Large intestine (tissue), 3 donors: ENCODE data around the gene SLC29A3. TPM values are rescaled to one million over a fixed set of nuclear protein-coding genes. Genes with fewer than 3 reads are reported as not detected.

Experiments used
- DNase-seq, 2 donors: peaks; one replicate each; pipeline versions ENCODE4 v3.0.0 to v3.0.0-alpha.2; 2013
- H3K27ac ChIP-seq: one replicate; pipeline ENCODE4 v1.5.1; 2013; ENCODE audit warnings: low read length
- H3K27me3 ChIP-seq: 2 replicates; pipeline ENCODE4 v1.6.1; 2013; ENCODE audit warnings: low read length; ENCODE audit not compliant: control insufficient read depth, insufficient read depth
- H3K36me3 ChIP-seq: 2 replicates; pipeline ENCODE4 v1.6.1; 2013; ENCODE audit warnings: low read length; ENCODE audit not compliant: control insufficient read depth, insufficient read depth
- H3K4me1 ChIP-seq: one replicate; pipeline ENCODE4 v1.6.1; 2013; ENCODE audit warnings: low read length; ENCODE audit not compliant: control insufficient read depth, insufficient read depth
- H3K4me3 ChIP-seq: one replicate; pipeline ENCODE4 v1.5.1; 2013; ENCODE audit warnings: low read length
- H3K9me3 ChIP-seq: one replicate; pipeline ENCODE4 v1.6.1; 2013; ENCODE audit warnings: mild to moderate bottlenecking, low read depth, low read length, moderate library complexity; ENCODE audit not compliant: control insufficient read depth
- WGBS: methylation state at CpG from one replicate; pipeline ENCODE4 v1.1.5; 2013; ENCODE audit warnings: low lambda C conversion rate; ENCODE audit not compliant: insufficient coverage; 5-methylcytosine and 5-hydroxymethylcytosine counted together
- polyA plus RNA-seq: library from polyadenylated mRNA; unstranded; fragments of 120-200 nt; gene quantifications from one replicate; pipeline ENCODE4 v1.2.1, GENCODE V29; 2013

Gene SLC29A3
- polyA plus RNA-seq, 1 donor = 16.2 TPM

- no CpG with 5 or more reads among the region's 1 CpG for WGBS
- no peak overlapping the region for H3K27ac ChIP-seq
- H3K27me3 ChIP-seq = peaks cover 45% of the 10 kb centered on the region
- no peak overlapping the region for H3K4me3 ChIP-seq
- H3K4me1 ChIP-seq = peaks cover under 1% of the 10 kb centered on the region
- DNase-seq = no peak
- H3K36me3 ChIP-seq = no peaks in the 10 kb centered on the region
- no peaks in the 10 kb centered on the region for H3K9me3 ChIP-seq
These were observed 73.2 kb downstream of the SLC29A3 start for GRCh38 chr10:71392292-71392691.

DNA sequence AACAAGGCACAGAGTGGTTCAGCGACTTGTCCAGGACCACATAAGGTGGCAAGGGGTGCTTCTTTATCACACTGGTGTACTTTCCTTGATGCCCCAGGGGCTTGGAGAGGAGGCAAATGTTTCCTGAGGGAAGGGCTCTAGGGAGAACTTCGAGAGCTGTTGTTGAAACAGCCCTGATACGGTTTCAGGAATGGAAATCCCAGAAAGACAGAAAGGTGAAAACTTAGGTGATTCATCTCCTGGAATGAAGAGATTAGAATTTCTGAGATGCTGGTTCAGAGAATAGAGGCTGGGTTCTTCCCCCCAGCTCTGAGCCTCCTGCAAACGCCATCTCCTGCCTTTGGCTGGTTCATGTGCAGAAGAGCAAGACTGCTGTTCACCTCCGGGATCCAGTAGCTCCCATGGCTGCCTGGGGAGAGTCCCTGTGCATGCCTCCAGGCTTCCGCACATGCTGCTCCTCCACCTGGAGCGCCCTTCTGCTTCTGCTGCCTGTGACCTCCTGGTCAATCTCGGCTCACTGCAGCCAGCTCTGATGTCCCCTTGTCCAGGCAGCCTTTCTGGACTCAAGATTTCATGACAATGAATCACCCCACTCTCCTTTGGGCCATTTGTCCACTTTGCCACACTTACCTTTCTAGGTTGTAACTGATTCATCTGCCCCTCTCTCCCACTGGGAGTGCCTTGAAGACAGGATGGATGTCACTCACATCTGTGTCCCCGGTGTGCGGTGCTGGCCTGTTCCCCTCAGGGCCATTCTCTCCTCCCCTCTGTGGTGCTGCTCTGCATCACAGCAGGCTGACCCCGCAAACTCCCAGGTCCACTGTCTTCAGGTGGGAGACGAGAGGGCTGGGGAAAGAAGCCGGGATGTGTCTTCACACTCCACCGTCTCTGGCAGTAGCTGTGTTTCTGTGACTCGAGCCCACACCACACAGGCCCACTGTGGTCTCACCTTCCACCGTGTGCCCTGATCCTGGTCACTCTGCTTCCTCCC lies 74.0 kb downstream of the SLC29A3 start:
- Histone ChIP-seq H3K4me1 (peaks cover 8% of the 10 kb centered on the region), H3K4me3 (no peak overlapping the region), H3K36me3 (no peaks in the 10 kb centered on the region), H3K27me3 (peaks cover 53% of the 10 kb centered on the region), H3K9me3 (peaks cover 4% of the 10 kb centered on the region), H3K27ac (no peak overlapping the region)
- whole genome bisulfite sequencing = no CpG with 5 or more reads among the region's 16 CpGs
- DNase-seq = no peak

DNA sequence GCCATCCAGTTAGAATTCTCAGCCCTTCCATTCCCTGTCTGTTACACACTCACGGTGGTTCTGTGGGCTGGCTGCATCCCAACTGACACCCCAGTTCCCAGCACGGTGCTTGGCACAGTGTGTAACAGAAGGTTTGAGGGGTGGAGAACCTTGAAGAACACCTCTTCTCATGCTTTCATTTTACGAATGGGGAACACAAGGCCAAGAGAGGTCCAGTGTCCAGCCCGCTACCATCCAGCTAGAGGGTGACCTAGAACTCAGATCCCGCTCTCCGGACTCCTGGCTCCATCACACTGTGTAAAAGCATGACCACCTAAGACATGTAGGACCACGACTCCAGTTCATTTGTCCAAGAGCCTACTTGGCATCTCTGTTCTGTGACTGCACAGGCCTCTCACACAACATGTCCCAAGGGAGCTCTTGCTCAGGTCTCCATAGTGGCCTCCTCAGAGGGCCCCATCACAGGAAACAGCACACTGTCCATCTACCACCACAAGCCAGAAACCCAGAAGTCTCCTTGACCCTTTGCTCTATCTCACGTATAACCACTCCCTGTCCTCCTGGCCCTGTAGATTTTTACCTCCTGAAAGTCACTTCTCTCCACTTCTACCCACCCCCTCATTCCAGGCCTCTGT lies 74.9 kb downstream of the SLC29A3 start:
- peaks cover 4% of the 10 kb centered on the region for H3K9me3 ChIP-seq
- WGBS = no CpG with 5 or more reads among the region's 8 CpGs
- H3K36me3 ChIP-seq = no peaks in the 10 kb centered on the region
- H3K27me3 ChIP-seq = peaks cover 59% of the 10 kb centered on the region
- no peak overlapping the region for H3K27ac ChIP-seq
- no peak for DNase-seq
- no peak overlapping the region for H3K4me3 ChIP-seq
- H3K4me1 ChIP-seq = peaks cover 8% of the 10 kb centered on the region

- WGBS = no CpG with 5 or more reads among the region's 11 CpGs
- Histone ChIP-seq H3K4me3 (no peak overlapping the region), H3K27ac (no peak overlapping the region), H3K27me3 (peaks cover 65% of the 10 kb centered on the region), H3K9me3 (peaks cover 4% of the 10 kb centered on the region), H3K36me3 (no peaks in the 10 kb centered on the region), H3K4me1 (peaks cover 8% of the 10 kb centered on the region)
- no peak for DNase-seq
These were observed 76.0 kb downstream of the SLC29A3 start for GRCh38 chr10:71394926-71395562.

GRCh38 chr10:71395621-71396020 lies 76.6 kb downstream of the SLC29A3 start:
- Histone ChIP-seq H3K4me3 (no peak overlapping the region), H3K27ac (no peak overlapping the region), H3K36me3 (no peaks in the 10 kb centered on the region), H3K27me3 (peaks cover 65% of the 10 kb centered on the region), H3K9me3 (peaks cover 4% of the 10 kb centered on the region), H3K4me1 (peaks cover 8% of the 10 kb centered on the region)
- DNase-seq = no peak
- WGBS = no CpG with 5 or more reads among the region's 4 CpGs

- H3K27me3 ChIP-seq = peaks cover 62% of the 10 kb centered on the region
- DNase-seq = peak; percentile 42 to 56
- H3K36me3 ChIP-seq = no peaks in the 10 kb centered on the region
- H3K27ac ChIP-seq = no peak overlapping the region
- peak overlapping the region; percentile 23 for H3K4me3 ChIP-seq
- WGBS = no CpG with 5 or more reads among the region's 46 CpGs
- H3K9me3 ChIP-seq = peaks cover 4% of the 10 kb centered on the region
- H3K4me1 ChIP-seq = peaks cover 8% of the 10 kb centered on the region
These were observed 77.1 kb downstream of the SLC29A3 start for GRCh38 chr10:71396084-71396710.

- DNase-seq = peak in 1 of 2 donors; percentile 44
- H3K4me1 ChIP-seq = peaks cover 8% of the 10 kb centered on the region
- peaks cover 63% of the 10 kb centered on the region for H3K27me3 ChIP-seq
- H3K36me3 ChIP-seq = no peaks in the 10 kb centered on the region
- H3K27ac ChIP-seq = no peak within 1 kb of the TSS
- WGBS = no CpG with 5 or more reads among the region's 91 CpGs
- peak within 1 kb of the TSS; percentile 23 for H3K4me3 ChIP-seq
- H3K9me3 ChIP-seq = peaks cover 4% of the 10 kb centered on the region
These were observed 77.7 kb downstream of the SLC29A3 start, which contains the start of gene CDH23 for GRCh38 chr10:71396711-71397295. TSS of gene CDH23 (plus strand) at chr10:71396920. CDS start at chr10:71439832, 42,912 bp downstream.

GRCh38 chr10:71397296-71398212 lies 78.5 kb downstream of the SLC29A3 start:
- peaks cover 68% of the 10 kb centered on the region for H3K27me3 ChIP-seq
- peak in 1 of 2 donors; percentile 12 for DNase-seq
- no peaks in the 10 kb centered on the region for H3K36me3 ChIP-seq
- no peak overlapping the region for H3K27ac ChIP-seq
- H3K4me1 ChIP-seq = peaks cover 8% of the 10 kb centered on the region
- no CpG with 5 or more reads among the region's 82 CpGs for WGBS
- H3K9me3 ChIP-seq = peaks cover 4% of the 10 kb centered on the region
- H3K4me3 ChIP-seq = peak overlapping the region; percentile 10

DNA sequence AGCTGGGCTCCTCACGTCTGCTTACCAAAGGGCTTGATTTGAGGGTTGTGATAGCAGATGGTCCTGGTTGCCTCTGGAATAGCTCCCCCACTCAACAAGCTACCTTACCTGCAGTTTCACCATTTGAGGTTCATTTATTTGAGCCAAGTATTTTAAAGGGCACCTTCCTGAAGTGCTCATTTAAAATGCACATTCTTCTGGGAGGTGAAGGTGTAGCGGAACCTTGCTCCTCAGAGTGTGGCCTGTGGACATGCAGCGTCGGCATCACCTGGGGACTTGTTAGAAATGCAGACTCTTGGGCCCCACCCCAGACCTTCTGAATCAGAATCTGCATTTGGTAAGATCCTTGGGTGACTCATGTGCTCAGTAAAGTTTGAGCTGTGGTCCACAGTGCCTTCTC lies 79.9 kb downstream of the SLC29A3 start:
- Histone ChIP-seq H3K27ac (no peak overlapping the region), H3K9me3 (peaks cover 4% of the 10 kb centered on the region), H3K4me3 (no peak overlapping the region), H3K27me3 (peaks cover 66% of the 10 kb centered on the region), H3K4me1 (peaks cover 8% of the 10 kb centered on the region), H3K36me3 (no peaks in the 10 kb centered on the region)
- no CpG with 5 or more reads among the region's 4 CpGs for WGBS
- no peak for DNase-seq
